IPS DF 4.7 (cell line): ENCODE measurements around the gene GINS1.
A peak's percentile ranks its signal among the peaks of the same experiment; 100 is the strongest.
"Not testable (repeated sequence)": the region's sequence is repeated elsewhere in the genome, so short reads cannot be mapped to it uniquely, and the experiment has no call there.

Experiments used
- DNase-seq: peaks from one replicate; pipeline ENCODE4 v3.0.0-alpha.2; 2013; ENCODE audit warnings: low spot score; ENCODE audit errors: extremely low read depth

The GINS1 gene

GRCh38 chr20:25389858-25390537, 17.5 kb upstream of the GINS1 start:
- DNase-seq, result no peak

GRCh38 chr20:25390538-25391528, 16.6 kb upstream of the GINS1 start, which contains the start of gene ABHD12:
TSS of gene ABHD12 (minus strand) at chr20:25390835. CDS start at chr20:25390703, 132 bp downstream.
- peak; percentile 38 for DNase-seq

- DNase-seq, result no peak
These were observed 13.2 kb upstream of the GINS1 start for GRCh38 chr20:25394276-25394675.

- DNase-seq, result no peak
These were observed 12.5 kb upstream of the GINS1 start for GRCh38 chr20:25394996-25395395.

- no peak for DNase-seq
These were observed 10.4 kb upstream of the GINS1 start for GRCh38 chr20:25397096-25397495.

- no peak for DNase-seq
These were observed 9.7 kb upstream of the GINS1 start for GRCh38 chr20:25397821-25398220.

GRCh38 chr20:25398376-25399036, 9.0 kb upstream of the GINS1 start:
- DNase-seq, result no peak

GRCh38 chr20:25399037-25399430, 8.4 kb upstream of the GINS1 start:
- peak; percentile 69 for DNase-seq

GRCh38 chr20:25400291-25400732, 7.2 kb upstream of the GINS1 start:
- DNase-seq, result not testable (repeated sequence)

GRCh38 chr20:25402583-25402982, 4.9 kb upstream of the GINS1 start:
- DNase-seq, result no peak

GRCh38 chr20:25408170-25408547, 686 bp downstream of the GINS1 start:
- no peak for DNase-seq

- no peak for DNase-seq
These were observed 1.4 kb downstream of the GINS1 start for GRCh38 chr20:25408890-25409289.

- no peak for DNase-seq
These were observed 11.3 kb downstream of the GINS1 start for GRCh38 chr20:25418776-25419175.

- no peak for DNase-seq
These were observed 13.6 kb downstream of the GINS1 start for GRCh38 chr20:25421102-25421501.

- no peak for DNase-seq
These were observed 14.6 kb downstream of the GINS1 start for GRCh38 chr20:25422032-25422431.

GRCh38 chr20:25424536-25424935, 17.1 kb downstream of the GINS1 start:
- no peak for DNase-seq

- DNase-seq, result peak; percentile 3
These were observed 29.7 kb downstream of the GINS1 start for GRCh38 chr20:25437153-25437581.

- DNase-seq, result no peak
These were observed 31.9 kb downstream of the GINS1 start for GRCh38 chr20:25439328-25439727.

GRCh38 chr20:25444556-25444955, 37.1 kb downstream of the GINS1 start:
- DNase-seq, result no peak

- no peak for DNase-seq
These were observed 40.2 kb downstream of the GINS1 start for GRCh38 chr20:25447671-25448070.

- no peak for DNase-seq
These were observed 44.9 kb downstream of the GINS1 start for GRCh38 chr20:25452333-25452732.
